Measurements from ENCODE around the gene OSBP2. TPM values are rescaled to one million over a fixed set of nuclear protein-coding genes. Genes with fewer than 3 reads are reported as not detected.
A peak's percentile ranks its signal among the peaks of the same experiment; 100 is the strongest.

The OSBP2 gene
- total RNA-seq, 1 donor from 2014 or later: 19.2 TPM

DNA sequence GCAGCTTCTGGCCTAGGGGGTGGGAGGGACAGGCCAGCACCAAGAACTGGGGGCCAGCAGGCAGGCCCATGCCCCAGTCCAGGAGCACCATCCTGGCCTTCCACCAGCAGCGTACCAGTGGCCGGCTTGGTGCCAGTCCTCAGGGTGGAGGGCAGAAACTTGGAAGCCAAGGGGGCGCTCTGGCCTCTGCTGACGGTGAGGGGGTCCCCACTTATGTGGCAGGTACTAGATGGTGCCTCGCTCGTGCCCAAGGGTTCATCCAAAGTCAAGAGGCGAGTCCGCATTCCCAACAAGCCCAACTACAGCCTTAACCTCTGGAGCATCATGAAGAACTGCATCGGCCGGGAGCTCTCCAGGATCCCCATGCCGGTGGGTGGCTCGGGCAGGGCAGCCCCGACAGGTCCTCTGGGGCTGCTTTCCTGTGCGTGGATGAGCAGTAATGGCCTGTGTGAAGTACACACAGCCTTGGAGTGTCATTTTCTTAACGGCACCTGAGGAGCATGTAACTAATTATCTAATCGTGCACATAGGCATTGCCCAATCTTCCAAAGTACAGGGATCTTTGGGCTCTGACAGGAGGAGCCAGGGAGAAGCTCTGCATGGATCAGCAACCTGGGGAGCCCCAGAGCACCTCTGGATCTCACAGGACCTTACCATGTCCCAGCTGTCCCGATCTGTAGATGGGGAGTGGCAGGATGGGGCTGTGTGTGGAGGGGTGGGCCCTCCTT lies 194.8 kb downstream of the OSBP2 start:
- DNase-seq (ENCODE audit: low spot score in 2 of 2) (no peak), FAIRE-seq (no peak)

DNA sequence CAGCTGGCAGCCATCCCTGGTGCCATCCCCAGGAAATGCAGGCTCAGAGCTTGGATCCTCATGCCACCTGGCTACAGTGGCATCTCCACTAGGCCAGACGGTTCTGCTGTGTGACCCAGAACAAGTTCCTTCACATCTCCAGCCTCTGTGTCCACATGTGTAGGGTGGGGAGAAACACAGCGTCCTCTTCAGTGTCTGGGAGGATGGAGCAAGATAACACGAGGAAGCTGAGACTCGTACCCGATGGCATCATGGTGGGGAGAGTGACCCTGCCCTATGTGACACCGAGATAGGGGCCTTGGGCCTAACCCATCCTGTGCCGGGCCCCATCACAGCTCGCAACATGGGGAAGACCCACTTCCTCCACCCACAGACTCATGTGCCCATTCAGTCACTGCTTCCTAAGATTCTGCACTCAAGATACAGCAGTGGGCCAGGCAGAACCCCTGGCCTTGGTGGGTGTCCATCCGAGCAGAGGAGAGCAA lies 195.4 kb downstream of the OSBP2 start:
- no peak for DNase-seq (ENCODE audit: low spot score in 2 of 2)
- no peak for FAIRE-seq

DNA sequence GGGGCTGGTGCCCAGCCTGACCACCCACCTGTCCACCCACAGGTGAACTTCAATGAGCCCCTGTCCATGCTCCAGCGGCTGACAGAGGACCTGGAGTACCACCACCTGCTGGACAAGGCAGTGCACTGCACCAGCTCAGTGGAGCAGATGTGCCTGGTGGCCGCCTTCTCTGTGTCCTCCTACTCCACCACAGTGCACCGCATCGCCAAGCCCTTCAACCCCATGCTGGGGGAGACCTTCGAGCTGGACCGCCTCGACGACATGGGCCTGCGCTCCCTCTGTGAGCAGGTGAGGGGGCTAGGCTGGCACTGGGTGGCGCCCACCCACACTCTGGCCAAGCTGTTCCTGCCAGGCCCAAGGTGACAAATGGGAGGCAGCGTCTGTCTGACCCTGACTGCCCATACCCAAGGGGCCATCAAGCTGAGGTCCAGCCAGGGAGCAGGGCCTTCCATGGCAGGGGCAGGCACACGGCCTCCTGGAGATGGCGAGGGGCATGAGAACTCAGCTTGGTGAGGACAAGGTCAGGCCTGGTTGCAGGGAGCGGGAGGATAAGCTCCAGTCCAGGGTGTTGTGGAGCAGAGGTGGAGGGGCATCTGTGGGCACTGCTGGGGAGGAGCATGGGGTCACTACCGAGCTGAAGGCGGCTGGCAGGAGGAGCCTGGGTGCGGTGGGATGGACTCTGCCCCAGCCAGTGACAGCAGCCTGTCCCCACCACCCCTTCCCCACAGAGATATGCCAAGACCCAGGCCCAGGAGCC lies 196.2 kb downstream of the OSBP2 start:
- peak in 1 of 2 donors; percentile 70 for DNase-seq (ENCODE audit: low spot score in 2 of 2)
- no peak for FAIRE-seq

DNA sequence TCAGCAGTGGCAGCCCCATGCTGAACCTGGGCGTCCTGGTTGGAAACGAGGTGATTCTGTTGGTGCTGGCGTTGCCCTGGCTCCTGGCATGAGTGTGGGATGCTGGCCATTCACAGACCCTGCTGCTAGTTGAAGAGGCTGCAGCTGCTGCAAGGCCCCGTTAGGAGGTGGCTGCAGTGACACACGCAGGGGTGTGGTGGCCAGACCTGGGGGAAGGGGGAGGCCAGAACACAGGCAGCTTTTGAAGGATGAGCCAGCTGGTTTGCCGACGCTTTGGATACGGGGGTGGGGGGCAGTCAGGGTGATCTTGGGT lies 196.7 kb downstream of the OSBP2 start:
- FAIRE-seq (no peak), DNase-seq (ENCODE audit: low spot score in 2 of 2) (no peak)

DNA sequence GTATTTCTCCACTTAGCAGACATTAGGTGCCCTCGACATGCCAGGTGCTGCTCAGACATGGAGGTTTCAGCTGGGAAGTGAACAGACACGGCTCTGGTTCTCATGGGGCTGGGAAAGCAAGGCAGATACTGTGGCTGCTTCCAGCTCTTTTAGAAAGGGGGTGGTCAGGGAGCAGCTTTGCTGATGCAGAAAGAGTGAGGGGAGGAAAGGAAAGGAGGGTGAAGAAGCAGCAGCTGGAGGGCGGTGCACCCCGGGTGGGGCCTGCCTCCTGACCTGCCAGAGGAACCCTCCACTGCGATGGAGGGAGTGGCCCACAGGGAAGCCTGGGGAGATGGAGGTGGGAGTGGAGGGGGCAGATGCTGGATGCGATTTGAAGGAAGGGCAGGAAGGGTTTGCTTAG lies 197.1 kb downstream of the OSBP2 start:
- FAIRE-seq (no peak), DNase-seq (ENCODE audit: low spot score in 2 of 2) (no peak)

DNA sequence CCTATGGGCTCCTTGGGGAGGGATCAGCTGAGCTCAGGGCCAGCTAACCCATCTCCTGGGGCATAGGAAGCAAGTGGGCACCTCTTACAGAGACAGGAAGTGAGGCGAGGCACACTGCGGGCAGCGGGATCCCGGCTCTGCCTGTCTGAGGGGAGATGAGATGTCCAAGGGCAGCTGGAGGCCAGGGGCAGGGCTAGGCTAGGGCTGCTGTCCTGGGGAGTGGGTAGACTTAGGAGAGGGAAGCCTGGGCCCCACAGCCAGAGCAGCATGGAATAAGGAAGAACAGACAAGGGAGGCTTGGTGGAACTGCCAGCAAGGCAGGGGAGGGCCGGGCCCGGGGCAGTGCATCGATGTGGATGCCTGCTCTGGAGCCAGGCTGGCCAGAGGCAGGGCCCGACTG lies 197.6 kb downstream of the OSBP2 start:
- no peak for DNase-seq (ENCODE audit: low spot score in 2 of 2)
- FAIRE-seq: no peak

DNA sequence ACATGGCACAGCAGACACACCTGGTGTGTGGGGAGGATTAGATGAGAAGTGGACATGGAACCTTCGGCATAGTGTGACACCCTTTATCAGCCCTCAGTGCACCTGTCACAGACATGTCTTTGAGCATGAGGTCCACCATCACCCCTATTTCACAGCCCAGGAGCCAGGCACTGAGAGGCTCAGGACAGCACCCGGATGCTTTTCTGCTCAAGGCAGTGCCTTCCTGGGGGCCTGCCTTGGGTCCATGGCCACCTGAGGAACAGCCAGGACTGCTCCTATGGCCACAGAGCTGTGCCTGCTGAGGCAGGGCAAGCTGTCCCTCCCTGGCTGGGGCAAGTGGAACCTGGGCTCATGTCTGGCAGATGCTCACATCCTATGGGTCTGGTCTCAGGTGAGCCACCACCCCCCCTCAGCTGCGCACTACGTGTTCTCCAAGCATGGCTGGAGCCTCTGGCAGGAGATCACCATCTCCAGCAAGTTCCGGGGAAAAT lies 198.1 kb downstream of the OSBP2 start:
- DNase-seq (ENCODE audit: low spot score in 2 of 2): no peak
- no peak for FAIRE-seq

DNA sequence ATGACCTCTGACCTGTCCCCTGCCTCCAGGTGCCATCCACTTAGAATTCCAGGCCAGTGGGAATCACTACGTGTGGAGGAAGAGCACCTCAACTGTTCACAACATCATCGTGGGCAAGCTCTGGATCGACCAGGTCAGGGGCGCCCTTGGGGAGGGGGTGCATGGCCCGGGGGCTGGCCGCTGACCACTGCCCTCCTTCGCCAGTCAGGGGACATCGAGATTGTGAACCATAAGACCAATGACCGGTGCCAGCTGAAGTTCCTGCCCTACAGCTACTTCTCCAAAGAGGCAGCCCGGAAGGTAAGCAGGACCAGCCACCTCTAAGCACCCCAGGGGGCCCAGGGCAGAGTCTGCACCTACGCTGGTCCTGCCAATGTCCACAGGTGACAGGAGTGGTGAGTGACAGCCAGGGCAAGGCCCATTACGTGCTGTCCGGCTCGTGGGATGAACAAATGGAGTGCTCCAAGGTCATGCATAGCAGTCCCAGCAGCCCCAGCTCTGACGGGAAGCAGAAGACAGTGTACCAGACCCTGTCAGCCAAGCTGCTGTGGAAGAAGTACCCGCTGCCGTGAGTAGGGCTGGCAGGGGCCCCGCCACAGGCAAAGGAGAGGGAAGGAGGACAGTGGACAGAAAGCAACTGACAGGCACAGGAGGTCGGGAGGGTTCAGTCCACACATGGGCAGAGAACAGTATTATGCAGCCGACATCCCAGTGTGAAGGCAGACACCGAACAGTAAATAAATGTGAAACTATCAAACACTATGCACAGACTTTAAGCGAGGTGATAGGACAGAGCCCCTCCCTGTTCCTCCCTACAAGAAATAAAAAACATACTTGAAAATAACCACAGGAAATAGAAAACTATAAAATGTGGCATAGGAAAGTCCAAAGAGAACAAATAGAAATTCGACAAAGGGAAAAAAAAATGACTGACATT lies 199.0 kb downstream of the OSBP2 start:
- FAIRE-seq (no peak), DNase-seq (ENCODE audit: low spot score in 2 of 2) (no peak)

DNA sequence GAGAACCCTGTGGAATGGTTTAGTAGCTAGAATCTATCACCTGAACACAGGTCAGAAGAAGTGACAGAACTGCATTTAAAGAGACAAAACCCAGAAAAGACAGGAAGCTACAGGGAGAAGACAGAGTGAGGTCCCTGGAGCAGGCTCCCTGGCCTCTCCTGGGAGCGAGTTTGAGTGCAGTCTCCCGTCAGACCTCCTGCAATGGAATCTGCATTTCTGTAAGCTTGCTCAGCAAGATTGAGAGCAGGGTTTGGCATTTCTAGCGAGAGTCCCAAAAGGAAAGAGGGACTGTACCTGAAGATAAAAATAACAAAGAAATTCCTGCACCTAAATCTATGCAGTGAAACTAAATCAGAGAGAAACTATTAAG lies 199.7 kb downstream of the OSBP2 start:
- FAIRE-seq: no peak
- no peak for DNase-seq (ENCODE audit: low spot score in 2 of 2)

DNA sequence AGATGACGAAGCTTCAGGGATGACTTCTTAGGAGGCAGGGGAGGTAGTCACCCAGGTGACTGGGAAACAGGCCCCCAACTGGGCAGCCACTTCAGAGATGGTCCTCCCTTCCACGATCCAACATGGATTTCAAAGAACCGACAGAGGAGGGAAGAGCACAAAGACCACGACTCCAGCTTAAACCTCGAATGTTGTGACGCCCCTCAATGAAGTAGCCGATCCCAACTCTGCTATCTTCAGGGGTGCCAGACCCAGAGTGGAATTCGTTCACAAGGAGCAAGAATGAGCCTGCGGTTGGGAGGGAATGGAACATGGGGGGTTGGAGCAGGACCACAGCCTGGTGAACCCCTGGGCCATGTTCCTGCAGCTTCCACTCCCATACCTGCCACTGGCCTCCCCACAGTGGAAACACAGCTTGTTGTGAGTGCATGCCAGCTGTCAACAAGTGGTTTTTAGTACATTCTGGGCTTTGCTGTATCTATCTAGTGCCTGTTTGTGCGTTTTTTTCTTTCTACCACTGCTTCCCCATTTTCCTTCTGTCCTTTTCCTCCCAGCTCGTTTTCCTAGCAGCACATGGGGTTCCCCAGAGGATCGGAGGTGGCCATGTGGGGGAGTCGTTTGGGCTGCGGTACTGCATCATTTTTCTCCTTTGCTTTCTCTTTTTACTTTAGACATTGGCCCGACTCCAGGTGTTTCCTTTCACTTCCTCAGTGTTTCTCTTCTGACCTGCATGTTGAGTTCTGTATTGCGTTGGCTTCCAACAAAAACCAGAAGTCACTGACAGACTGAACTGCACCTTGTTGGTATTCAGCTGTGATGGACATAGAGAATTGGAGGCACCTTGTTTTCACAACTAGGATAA lies 208.1 kb downstream of the OSBP2 start:
- DNase-seq (ENCODE audit: low spot score in 2 of 2): no peak
- no peak for FAIRE-seq

DNA sequence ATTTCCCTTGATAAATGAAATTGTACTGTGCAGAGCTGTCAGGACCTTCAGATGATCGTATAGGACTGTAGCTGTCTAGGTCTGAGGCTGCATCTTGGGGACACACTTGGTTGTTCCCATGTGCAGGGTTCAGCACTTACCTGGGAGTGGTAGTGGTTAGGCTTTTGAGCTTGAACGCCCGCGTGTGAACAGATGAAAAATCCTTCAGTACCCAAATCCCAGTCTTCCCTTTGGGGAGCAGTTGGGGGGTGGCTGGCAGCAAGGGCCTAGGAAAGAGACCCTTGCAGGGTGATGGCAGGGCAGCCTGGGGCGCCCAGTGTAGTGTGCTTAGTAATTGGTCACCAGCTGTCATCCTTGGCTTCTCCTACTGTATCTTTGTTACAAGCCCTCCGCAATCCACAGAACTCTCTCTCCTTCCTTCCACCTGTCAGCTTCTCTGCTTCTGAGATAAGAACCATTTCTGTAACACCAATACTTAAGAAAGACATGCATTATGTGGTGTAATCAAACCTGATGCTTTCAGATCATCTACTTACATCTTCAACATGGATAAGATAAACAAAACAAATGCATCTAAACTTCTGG lies 209.3 kb downstream of the OSBP2 start:
- DNase-seq (ENCODE audit: low spot score in 2 of 2): no peak
- no peak for FAIRE-seq

DNA sequence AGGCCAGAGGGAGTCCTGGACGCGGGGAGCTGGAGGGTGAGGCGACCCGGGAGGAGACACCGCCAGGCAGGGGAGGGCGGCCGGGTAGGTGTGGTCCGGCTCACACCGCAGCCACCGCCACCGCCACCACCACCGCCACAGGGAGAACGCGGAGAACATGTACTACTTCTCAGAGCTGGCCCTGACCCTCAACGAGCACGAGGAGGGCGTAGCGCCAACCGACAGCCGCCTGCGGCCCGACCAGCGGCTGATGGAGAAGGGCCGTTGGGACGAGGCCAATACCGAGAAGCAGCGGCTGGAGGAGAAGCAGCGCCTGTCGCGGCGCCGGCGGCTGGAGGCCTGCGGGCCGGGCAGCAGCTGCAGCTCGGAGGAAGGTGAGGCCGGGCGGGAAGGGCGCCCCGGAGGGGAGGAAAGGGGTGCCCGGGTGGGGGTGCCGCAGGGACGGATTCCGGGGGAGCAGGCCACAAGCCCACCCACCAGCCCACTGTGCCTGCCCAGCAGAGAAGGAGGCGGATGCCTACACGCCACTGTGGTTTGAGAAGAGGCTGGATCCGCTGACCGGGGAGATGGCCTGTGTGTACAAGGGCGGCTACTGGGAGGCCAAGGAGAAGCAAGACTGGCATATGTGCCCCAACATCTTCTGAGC lies 211.1 kb downstream of the OSBP2 start:
- DNase-seq (ENCODE audit: low spot score in 2 of 2) (no peak), FAIRE-seq (no peak)

DNA sequence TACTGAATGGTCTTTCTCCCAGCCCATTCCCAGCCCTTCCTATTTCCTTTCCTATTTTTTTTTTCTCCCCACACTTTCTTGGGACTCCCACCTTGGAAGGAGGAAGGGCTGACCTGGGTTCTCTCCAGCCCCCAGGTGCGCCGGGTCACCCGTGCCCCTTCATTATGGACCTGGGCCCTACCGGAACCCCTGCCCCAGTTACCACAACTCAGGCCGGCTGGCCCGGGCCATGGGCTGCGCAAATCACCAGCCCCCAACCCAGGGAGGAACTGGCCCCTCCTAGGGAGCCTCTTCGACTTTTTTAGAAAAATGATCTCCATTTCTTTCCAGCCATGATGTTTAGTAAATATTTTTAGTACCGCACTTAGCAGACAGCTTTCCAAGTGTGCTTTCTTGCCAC lies 211.7 kb downstream of the OSBP2 start:
- DNase-seq (ENCODE audit: low spot score in 2 of 2): no peak
- no peak for FAIRE-seq

DNA sequence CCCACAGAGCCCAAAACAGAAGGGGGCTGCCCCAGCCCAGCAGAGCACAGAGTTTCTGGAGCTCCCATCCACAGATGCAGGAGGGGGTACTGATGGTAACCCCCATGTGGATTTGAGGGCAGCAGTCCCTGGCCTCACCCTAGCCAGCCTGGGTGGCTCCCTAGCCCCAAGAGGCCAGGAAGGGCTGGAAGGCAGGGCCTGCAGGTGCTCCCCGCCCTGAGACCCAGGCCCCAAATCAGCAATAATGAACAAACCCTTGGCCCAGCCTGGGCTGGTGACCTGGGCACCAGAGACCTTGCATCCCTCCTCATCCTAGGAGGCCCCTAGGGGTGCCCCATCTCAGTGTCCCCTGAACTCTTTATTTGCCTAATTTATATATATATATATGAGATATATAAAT lies 212.3 kb downstream of the OSBP2 start:
- FAIRE-seq (no peak), DNase-seq (ENCODE audit: low spot score in 2 of 2) (no peak)

DNA sequence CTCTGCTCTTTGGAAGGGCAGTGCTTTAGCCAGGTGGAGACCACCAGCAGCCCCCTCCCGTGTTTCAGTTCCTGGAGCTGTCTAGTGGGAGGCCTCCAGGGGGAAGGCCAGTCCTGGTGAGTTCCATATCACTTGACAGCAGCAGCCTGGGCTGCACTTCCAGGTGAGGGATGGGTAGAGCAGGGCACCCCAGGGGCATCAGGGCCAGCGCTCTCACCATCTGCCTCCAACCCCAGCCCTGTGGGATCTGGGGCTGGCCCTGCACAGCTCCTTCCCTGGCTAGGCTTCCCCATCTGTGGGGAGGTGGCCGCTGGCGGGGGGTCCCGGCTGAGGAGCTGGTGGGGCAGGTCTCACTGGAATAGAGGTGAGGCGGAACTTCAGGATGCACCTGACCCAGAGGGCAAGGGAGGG lies 213.4 kb downstream of the OSBP2 start:
- FAIRE-seq (no peak), DNase-seq (ENCODE audit: low spot score in 2 of 2) (no peak)

DNA sequence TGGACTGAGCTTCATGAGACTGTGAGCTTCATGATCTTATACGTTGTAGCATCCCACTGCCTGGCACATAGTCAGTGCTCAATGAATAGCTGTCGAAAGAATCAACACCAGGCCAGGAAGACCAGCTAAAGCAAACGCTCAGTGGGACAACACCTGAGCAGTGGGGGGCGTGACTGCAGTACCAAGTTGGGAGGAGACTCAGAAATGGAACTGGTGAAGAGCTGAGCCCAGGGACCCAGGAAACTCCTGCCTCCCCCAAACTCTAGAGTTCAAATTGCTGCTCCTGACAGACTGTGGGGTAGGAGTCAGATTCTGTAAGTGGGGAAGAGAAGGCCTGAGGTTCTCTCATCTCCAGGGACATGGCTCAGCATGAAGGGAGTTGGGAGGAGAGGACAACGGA lies 214.6 kb downstream of the OSBP2 start:
- DNase-seq (ENCODE audit: low spot score in 2 of 2) (no peak), FAIRE-seq (no peak)

DNA sequence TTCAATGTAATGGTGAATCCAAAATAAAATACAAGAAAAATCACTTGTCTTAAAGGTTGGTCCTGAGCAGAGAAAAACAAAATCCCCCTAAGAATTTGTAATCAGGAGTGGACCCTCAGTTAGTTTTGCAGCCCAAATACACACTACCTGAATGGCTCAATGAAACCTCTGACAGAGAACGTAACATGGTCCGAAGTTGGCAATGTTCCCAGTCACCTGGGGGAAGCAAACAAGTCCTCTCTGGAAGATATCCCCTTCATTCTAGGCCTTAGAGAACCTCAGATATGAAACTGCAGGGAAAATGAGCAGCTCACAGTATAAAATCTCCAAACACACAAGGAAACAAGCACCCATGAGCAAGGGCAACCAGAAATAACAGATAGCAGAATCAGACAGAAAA lies 215.7 kb downstream of the OSBP2 start:
- FAIRE-seq (no peak), DNase-seq (ENCODE audit: low spot score in 2 of 2) (no peak)

DNA sequence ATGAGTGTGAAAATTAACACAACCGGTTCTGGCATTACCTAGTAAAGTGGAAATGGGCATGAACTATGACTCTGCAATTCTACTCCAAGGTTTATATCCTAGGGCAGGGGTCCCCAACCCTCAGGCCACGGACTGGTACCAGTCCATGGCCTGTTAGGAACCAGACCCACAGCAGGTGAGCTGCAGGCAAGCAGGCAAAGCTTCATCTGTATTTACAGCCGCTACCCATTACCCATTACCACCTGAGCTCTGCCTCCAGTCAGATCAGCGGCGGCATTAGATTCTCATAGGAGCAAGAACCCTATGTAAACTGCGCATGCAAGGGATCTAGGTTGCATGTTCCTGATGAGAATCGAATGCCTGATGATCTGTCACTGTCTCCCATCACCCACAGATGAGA lies 224.1 kb downstream of the OSBP2 start:
- no peak for FAIRE-seq
- no peak for DNase-seq (ENCODE audit: low spot score in 2 of 2)

DNA sequence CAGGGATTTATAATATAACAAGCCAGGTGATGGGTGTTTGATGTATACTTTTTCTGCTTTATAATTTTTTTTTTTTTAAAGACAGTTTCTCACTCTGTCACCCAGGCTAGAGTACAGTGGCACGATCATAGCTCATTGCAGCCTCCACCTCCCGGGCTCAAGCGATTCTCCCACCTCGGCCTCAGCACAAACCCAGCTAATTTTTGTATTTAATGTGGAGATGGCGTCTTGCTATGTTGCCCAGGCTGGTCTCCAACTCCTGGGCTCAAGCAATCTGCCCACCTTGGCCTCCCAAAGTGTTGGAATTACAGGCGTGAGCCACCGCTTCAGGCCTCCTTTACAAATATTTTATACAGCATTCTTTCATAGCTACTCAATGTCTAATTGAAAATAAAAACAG lies 225.3 kb downstream of the OSBP2 start:
- FAIRE-seq (no peak), DNase-seq (ENCODE audit: low spot score in 2 of 2) (no peak)

All from frontal cortex (tissue), 4 donors.